ENCODE data around the gene KIDINS220. TPM values are rescaled to one million over a fixed set of nuclear protein-coding genes. Genes with fewer than 3 reads are reported as not detected.

The KIDINS220 gene
- total RNA-seq, 6 experiments from 2014 or later, result 17.0 to 24.8 (median 21.5) TPM

DNA sequence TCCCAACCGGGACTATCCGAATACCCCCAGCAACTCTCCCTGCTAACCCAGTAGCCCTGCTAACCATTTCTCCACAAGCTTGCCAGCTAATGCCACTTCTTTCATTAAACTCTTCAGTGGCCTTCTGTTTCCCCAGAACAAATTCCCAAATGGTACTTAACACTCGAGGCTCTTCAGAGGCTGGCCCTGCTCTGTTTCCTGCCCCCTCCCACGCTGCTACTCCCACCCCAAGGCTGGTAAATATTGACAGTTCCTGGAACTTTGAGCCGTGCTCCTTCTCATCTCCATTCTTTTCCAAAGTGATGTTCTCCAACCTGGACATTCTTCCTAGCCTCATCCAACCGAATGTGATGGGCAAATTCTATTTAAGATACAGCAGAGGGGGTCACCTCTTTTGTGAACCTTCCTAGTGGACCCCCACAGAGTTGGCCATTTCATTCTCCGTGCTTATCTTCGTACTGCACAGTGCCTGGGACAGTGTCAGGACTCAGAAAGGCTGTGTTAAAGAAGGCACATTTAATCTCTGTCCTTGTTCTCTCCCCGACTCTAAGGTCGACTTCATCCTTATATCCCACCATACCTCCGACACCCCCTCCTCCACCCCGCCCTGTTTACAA lies 3.2 kb upstream of the KIDINS220 start:
- DNase-seq (no peak), ATAC-seq (no peak)
- no peaks in the 10 kb centered on the region for H3K9me3 ChIP-seq
- TF ChIP-seq POLR2A (IDR thresholded peaks at IDR 0.05), result no peak
- TF ChIP-seq, protein P1, sequence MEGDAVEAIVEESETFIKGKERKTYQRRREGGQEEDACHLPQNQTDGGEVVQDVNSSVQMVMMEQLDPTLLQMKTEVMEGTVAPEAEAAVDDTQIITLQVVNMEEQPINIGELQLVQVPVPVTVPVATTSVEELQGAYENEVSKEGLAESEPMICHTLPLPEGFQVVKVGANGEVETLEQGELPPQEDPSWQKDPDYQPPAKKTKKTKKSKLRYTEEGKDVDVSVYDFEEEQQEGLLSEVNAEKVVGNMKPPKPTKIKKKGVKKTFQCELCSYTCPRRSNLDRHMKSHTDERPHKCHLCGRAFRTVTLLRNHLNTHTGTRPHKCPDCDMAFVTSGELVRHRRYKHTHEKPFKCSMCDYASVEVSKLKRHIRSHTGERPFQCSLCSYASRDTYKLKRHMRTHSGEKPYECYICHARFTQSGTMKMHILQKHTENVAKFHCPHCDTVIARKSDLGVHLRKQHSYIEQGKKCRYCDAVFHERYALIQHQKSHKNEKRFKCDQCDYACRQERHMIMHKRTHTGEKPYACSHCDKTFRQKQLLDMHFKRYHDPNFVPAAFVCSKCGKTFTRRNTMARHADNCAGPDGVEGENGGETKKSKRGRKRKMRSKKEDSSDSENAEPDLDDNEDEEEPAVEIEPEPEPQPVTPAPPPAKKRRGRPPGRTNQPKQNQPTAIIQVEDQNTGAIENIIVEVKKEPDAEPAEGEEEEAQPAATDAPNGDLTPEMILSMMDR (IDR thresholded peaks at IDR 0.05), result no peak
- intact Hi-C loops (cut with DNase I), result no loop called here
- H3K27me3 ChIP-seq, result no peaks in the 10 kb centered on the region
- H3K36me3 ChIP-seq, result no peaks in the 10 kb centered on the region
- peaks cover 0 to 11% (median 2%) of the 10 kb centered on the region in 4 donors for H3K4me1 ChIP-seq
- no peak overlapping the region for H3K4me3 ChIP-seq
- WGBS (ENCODE audit: insufficient coverage, low coverage, low lambda C conversion rate, missing lambda C conversion rate), result 33% methylated on average over 10 of the region's 12 CpGs
- no peak overlapping the region for H3K27ac ChIP-seq

- no peak overlapping the region for H3K4me3 ChIP-seq
- 75% methylated on average over 5 of the region's 5 CpGs for WGBS (ENCODE audit: insufficient coverage, low coverage, low lambda C conversion rate, missing lambda C conversion rate)
- no peaks in the 10 kb centered on the region for H3K36me3 ChIP-seq
- intact Hi-C loops (cut with DNase I), result no loop called here
- no peak overlapping the region for H3K27ac ChIP-seq
- DNase-seq (no peak), ATAC-seq (no peak)
- H3K27me3 ChIP-seq, result no peaks in the 10 kb centered on the region
- no peaks in the 10 kb centered on the region for H3K9me3 ChIP-seq
- TF ChIP-seq, protein P1 (IDR thresholded peaks at IDR 0.05), result no peak
- TF ChIP-seq POLR2A (IDR thresholded peaks at IDR 0.05), result no peak
- peaks cover 0 to 15% (median 2%) of the 10 kb centered on the region in 4 donors for H3K4me1 ChIP-seq
These were observed 2.0 kb upstream of the KIDINS220 start for GRCh38 chr2:8839189-8839965.

DNA sequence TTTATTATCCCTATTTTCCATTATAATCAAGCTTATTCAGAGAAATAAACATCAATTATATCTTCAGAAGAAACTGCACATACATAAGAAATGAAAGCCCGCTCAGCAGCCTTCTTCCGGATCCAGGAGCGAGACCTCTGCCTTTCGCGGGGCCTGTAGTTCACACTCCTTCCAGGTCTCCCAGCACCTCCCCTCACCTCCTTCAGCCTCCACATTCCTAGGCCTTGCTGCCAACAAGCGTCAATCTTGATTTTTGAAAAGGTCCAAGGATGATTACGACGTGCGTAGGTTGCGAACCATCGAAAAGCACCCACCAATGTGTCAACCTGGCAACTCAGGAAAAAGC lies 355 bp upstream of the KIDINS220 start:
- ATAC-seq (peak in 1 of 4 donors; percentile 3), DNase-seq (no peak)
- TF ChIP-seq, protein P1 (IDR thresholded peaks at IDR 0.05), result no peak
- Histone ChIP-seq H3K27ac (no peak overlapping the region), H3K4me1 (peaks cover 0 to 15% (median 2%) of the 10 kb centered on the region in 4 donors), H3K4me3 (peak overlapping the region; percentile 75 to 94 (median 79)), H3K36me3 (no peaks in the 10 kb centered on the region), H3K9me3 (no peaks in the 10 kb centered on the region), H3K27me3 (no peaks in the 10 kb centered on the region)
- 79% methylated on average over 11 of the region's 11 CpGs for WGBS (ENCODE audit: insufficient coverage, low coverage, low lambda C conversion rate, missing lambda C conversion rate)
- intact Hi-C loops (cut with DNase I), result no loop called here

- no peak overlapping the region for H3K4me3 ChIP-seq
- TF ChIP-seq POLR2A (IDR thresholded peaks at IDR 0.05), result no peak
- TF ChIP-seq, protein P1 (IDR thresholded peaks at IDR 0.05), result no peak
- intact Hi-C loops (cut with DNase I), result no loop called here
These were observed 2.1 kb downstream of the KIDINS220 start for GRCh38 chr2:8835279-8835678.

More at GRCh38 chr2:8835279-8835678, 2.1 kb downstream of the KIDINS220 start:
- Histone ChIP-seq H3K27ac (no peak overlapping the region), H3K27me3 (no peaks in the 10 kb centered on the region), H3K36me3 (no peaks in the 10 kb centered on the region), H3K9me3 (no peaks in the 10 kb centered on the region), H3K4me1 (peaks cover 0 to 19% (median 2%) of the 10 kb centered on the region in 4 donors)
- ATAC-seq (no peak), DNase-seq (no peak)

Measured in right lobe of liver (tissue), 6 donors.